Karpas-422 (cell line): ENCODE data around the gene ITPR3. TPM values are rescaled to one million over a fixed set of nuclear protein-coding genes. Genes with fewer than 3 reads are reported as not detected.

ENCODE experiments used
- DNase-seq: peaks from one replicate; pipeline ENCODE4 v3.0.0-alpha.2; 2015
- H2AFZ ChIP-seq: fragments of 200-600 bp; sonication (generic); 2 replicates; pipeline ENCODE4 v1.6.1; 2014; ENCODE audit warnings: antibody characterized with exemption, low read length, mixed read lengths
- H3K27ac ChIP-seq: fragments of 200-600 bp; sonication (generic); 2 replicates; pipeline ENCODE4 v1.5.1; 2014; ENCODE audit warnings: mild to moderate bottlenecking, low read length, moderate library complexity
- H3K27me3 ChIP-seq: fragments of 200-600 bp; sonication (generic); 2 replicates; pipeline ENCODE4 v1.6.1; 2014; ENCODE audit warnings: low read length, mixed read lengths
- H3K36me3 ChIP-seq: fragments of 200-600 bp; sonication (generic); 2 replicates; pipeline ENCODE4 v1.6.1; 2014; ENCODE audit warnings: low read length, mixed read lengths; ENCODE audit not compliant: insufficient read depth
- H3K4me1 ChIP-seq: fragments of 200-600 bp; sonication (generic); 2 replicates; pipeline ENCODE4 v1.6.1; 2014; ENCODE audit warnings: mild to moderate bottlenecking, low read length, mixed read lengths
- H3K4me2 ChIP-seq: fragments of 200-600 bp; sonication (generic); 2 replicates; pipeline ENCODE4 v1.6.1; 2014; ENCODE audit warnings: low read length, low read depth, mild to moderate bottlenecking; ENCODE audit not compliant: poor library complexity, severe bottlenecking
- H3K4me3 ChIP-seq: fragments of 200-600 bp; sonication (generic); 2 replicates; pipeline ENCODE4 v1.5.1; 2014; ENCODE audit warnings: mild to moderate bottlenecking, antibody characterized with exemption, low read length, mixed read lengths
- H3K79me2 ChIP-seq: fragments of 200-600 bp; sonication (generic); 2 replicates; pipeline ENCODE4 v1.6.1; 2014; ENCODE audit warnings: mild to moderate bottlenecking, low read length, mixed read lengths
- H3K9ac ChIP-seq: fragments of 200-600 bp; sonication (generic); 2 replicates; pipeline ENCODE4 v1.6.0; 2014; ENCODE audit warnings: low read length
- H3K9me2 ChIP-seq: fragments of 200-600 bp; sonication (generic), shearing (Covaris generic); replicated peaks from 2 replicates; pipeline ENCODE4 v1.6.0; 2014; ENCODE audit warnings: mild to moderate bottlenecking, low read length, moderate library complexity; ENCODE audit not compliant: insufficient read depth
- H3K9me3 ChIP-seq: fragments of 300-700, 200-600 bp; sonication (generic); 2 replicates; pipeline ENCODE4 v1.6.1; 2014; ENCODE audit warnings: low read length, mixed read lengths
- H4K20me1 ChIP-seq: fragments of 200-600 bp; sonication (generic); 2 replicates; pipeline ENCODE4 v1.6.1; 2014; ENCODE audit warnings: mild to moderate bottlenecking, antibody characterized with exemption, low read length, low read depth; ENCODE audit not compliant: insufficient read depth
- total RNA-seq: library from RNA; depleted of rRNA; stranded (reverse); fragments of >200 nt; shearing (Covaris generic); gene quantifications from 2 replicates; pipeline ENCODE4 v1.2.3, GENCODE V29; 2014; ENCODE audit warnings: low replicate concordance

The ITPR3 gene
- total RNA-seq, 1 experiment from 2014 or later, result 3.9 TPM

- H3K79me2 ChIP-seq, result no peaks in the 10 kb centered on the region
- H3K36me3 ChIP-seq, result no peaks in the 10 kb centered on the region
- no peaks in the 10 kb centered on the region for H3K9me3 ChIP-seq
- H3K9ac ChIP-seq, result no peak overlapping the region
- H3K27ac ChIP-seq, result no peak overlapping the region
- no peaks in the 10 kb centered on the region for H3K9me2 ChIP-seq
- H3K4me3 ChIP-seq, result no peak overlapping the region
- no peak overlapping the region for H2AFZ ChIP-seq
- H3K4me1 ChIP-seq, result no peaks in the 10 kb centered on the region
- no peaks in the 10 kb centered on the region for H4K20me1 ChIP-seq
- no peaks in the 10 kb centered on the region for H3K27me3 ChIP-seq
- no peak for DNase-seq
- no peak overlapping the region for H3K4me2 ChIP-seq
Measured at GRCh38 chr6:33667776-33668175, 46.7 kb downstream of the ITPR3 start.

- no peak overlapping the region for H3K27ac ChIP-seq
- no peaks in the 10 kb centered on the region for H3K79me2 ChIP-seq
- no peak overlapping the region for H3K4me2 ChIP-seq
- H3K36me3 ChIP-seq, result no peaks in the 10 kb centered on the region
- H3K27me3 ChIP-seq, result no peaks in the 10 kb centered on the region
- H3K9me2 ChIP-seq, result no peaks in the 10 kb centered on the region
- no peaks in the 10 kb centered on the region for H4K20me1 ChIP-seq
- H3K4me1 ChIP-seq, result no peaks in the 10 kb centered on the region
- no peak overlapping the region for H2AFZ ChIP-seq
- DNase-seq, result no peak
- H3K9me3 ChIP-seq, result no peaks in the 10 kb centered on the region
- H3K9ac ChIP-seq, result no peak overlapping the region
- H3K4me3 ChIP-seq, result no peak overlapping the region
Measured at GRCh38 chr6:33668328-33668727, 47.2 kb downstream of the ITPR3 start.

- no peak overlapping the region for H3K9ac ChIP-seq
- H2AFZ ChIP-seq, result no peak overlapping the region
- H3K36me3 ChIP-seq, result no peaks in the 10 kb centered on the region
- H3K79me2 ChIP-seq, result no peaks in the 10 kb centered on the region
- H3K4me2 ChIP-seq, result no peak overlapping the region
- no peak overlapping the region for H3K27ac ChIP-seq
- H3K9me3 ChIP-seq, result no peaks in the 10 kb centered on the region
- H3K27me3 ChIP-seq, result no peaks in the 10 kb centered on the region
- H3K9me2 ChIP-seq, result no peaks in the 10 kb centered on the region
- H4K20me1 ChIP-seq, result no peaks in the 10 kb centered on the region
- H3K4me3 ChIP-seq, result no peak overlapping the region
- H3K4me1 ChIP-seq, result no peaks in the 10 kb centered on the region
- no peak for DNase-seq
Measured at GRCh38 chr6:33668914-33669313, 47.8 kb downstream of the ITPR3 start.

GRCh38 chr6:33670086-33670660 lies 49.1 kb downstream of the ITPR3 start:
- no peak overlapping the region for H2AFZ ChIP-seq
- DNase-seq, result no peak
- H3K36me3 ChIP-seq, result no peaks in the 10 kb centered on the region

GRCh38 chr6:33670971-33671743 lies 50.0 kb downstream of the ITPR3 start:
- Histone ChIP-seq H3K36me3 (no peaks in the 10 kb centered on the region), H3K4me2 (no peak overlapping the region), H2AFZ (no peak overlapping the region), H4K20me1 (no peaks in the 10 kb centered on the region), H3K9me3 (no peaks in the 10 kb centered on the region), H3K4me3 (no peak overlapping the region), H3K27me3 (no peaks in the 10 kb centered on the region), H3K9me2 (no peaks in the 10 kb centered on the region), H3K4me1 (no peaks in the 10 kb centered on the region), H3K79me2 (no peaks in the 10 kb centered on the region), H3K9ac (no peak overlapping the region), H3K27ac (no peak overlapping the region)
- DNase-seq, result no peak

More at GRCh38 chr6:33670086-33670660, 49.1 kb downstream of the ITPR3 start:
- Histone ChIP-seq H3K9me3 (no peaks in the 10 kb centered on the region), H3K4me2 (no peak overlapping the region), H3K4me3 (no peak overlapping the region), H3K27ac (no peak overlapping the region), H3K27me3 (no peaks in the 10 kb centered on the region), H3K9ac (no peak overlapping the region), H3K4me1 (no peaks in the 10 kb centered on the region), H3K79me2 (no peaks in the 10 kb centered on the region), H3K9me2 (no peaks in the 10 kb centered on the region), H4K20me1 (no peaks in the 10 kb centered on the region)

- H3K9me3 ChIP-seq, result no peaks in the 10 kb centered on the region
- no peak overlapping the region for H3K4me3 ChIP-seq
- H3K4me2 ChIP-seq, result no peak overlapping the region
- no peaks in the 10 kb centered on the region for H3K4me1 ChIP-seq
- H4K20me1 ChIP-seq, result no peaks in the 10 kb centered on the region
- H3K9me2 ChIP-seq, result no peaks in the 10 kb centered on the region
- H2AFZ ChIP-seq, result no peak overlapping the region
- no peak overlapping the region for H3K27ac ChIP-seq
- no peaks in the 10 kb centered on the region for H3K27me3 ChIP-seq
- H3K9ac ChIP-seq, result no peak overlapping the region
- no peaks in the 10 kb centered on the region for H3K79me2 ChIP-seq
- no peak for DNase-seq
- H3K36me3 ChIP-seq, result no peaks in the 10 kb centered on the region
Measured at GRCh38 chr6:33671744-33672072, 50.6 kb downstream of the ITPR3 start.

- Histone ChIP-seq H3K4me2 (no peak overlapping the region), H3K9me3 (no peaks in the 10 kb centered on the region), H3K36me3 (no peaks in the 10 kb centered on the region), H4K20me1 (no peaks in the 10 kb centered on the region), H3K4me1 (no peaks in the 10 kb centered on the region), H3K9ac (no peak overlapping the region), H3K9me2 (no peaks in the 10 kb centered on the region), H3K4me3 (no peak overlapping the region), H2AFZ (no peak overlapping the region), H3K27ac (no peak overlapping the region), H3K79me2 (no peaks in the 10 kb centered on the region), H3K27me3 (no peaks in the 10 kb centered on the region)
- DNase-seq, result peak; percentile 64
Measured at GRCh38 chr6:33672808-33673207, 51.7 kb downstream of the ITPR3 start.

- H3K4me1 ChIP-seq, result no peaks in the 10 kb centered on the region
- H3K9me3 ChIP-seq, result no peaks in the 10 kb centered on the region
- H3K4me3 ChIP-seq, result no peak overlapping the region
- H3K79me2 ChIP-seq, result no peaks in the 10 kb centered on the region
- no peak overlapping the region for H3K27ac ChIP-seq
- no peaks in the 10 kb centered on the region for H3K9me2 ChIP-seq
- no peak overlapping the region for H2AFZ ChIP-seq
- no peak for DNase-seq
- no peaks in the 10 kb centered on the region for H3K27me3 ChIP-seq
- H4K20me1 ChIP-seq, result no peaks in the 10 kb centered on the region
- H3K4me2 ChIP-seq, result no peak overlapping the region
- H3K36me3 ChIP-seq, result no peaks in the 10 kb centered on the region
- no peak overlapping the region for H3K9ac ChIP-seq
Measured at GRCh38 chr6:33673851-33674250, 52.7 kb downstream of the ITPR3 start.
